GM18907 (cell line): ENCODE results near the gene PROP1.
"Not testable (repeated sequence)": the region's sequence is repeated elsewhere in the genome, so short reads cannot be mapped to it uniquely, and the experiment has no call there.

Experiments
- ATAC-seq: cut with Tn5 transposase; IDR thresholded peaks from one replicate; pipeline ENCODE4 v1.9.1; 2021; ENCODE audit warnings: mild to moderate bottlenecking, moderate library complexity; ENCODE audit not compliant: unreplicated experiment

Gene PROP1

GRCh38 chr5:177995691-177996595, at the start of gene PROP1:
Gene PROP1 (minus strand): TSS chr5:177996242. CDS start chr5:177995933, 309 bp downstream.
- no peak for ATAC-seq

- not testable (repeated sequence) for ATAC-seq
These were observed 23.5 kb upstream of the PROP1 start for GRCh38 chr5:178019379-178020030.

- ATAC-seq, result not testable (repeated sequence)
These were observed 16.7 kb upstream of the PROP1 start for GRCh38 chr5:178012758-178013157.

DNA sequence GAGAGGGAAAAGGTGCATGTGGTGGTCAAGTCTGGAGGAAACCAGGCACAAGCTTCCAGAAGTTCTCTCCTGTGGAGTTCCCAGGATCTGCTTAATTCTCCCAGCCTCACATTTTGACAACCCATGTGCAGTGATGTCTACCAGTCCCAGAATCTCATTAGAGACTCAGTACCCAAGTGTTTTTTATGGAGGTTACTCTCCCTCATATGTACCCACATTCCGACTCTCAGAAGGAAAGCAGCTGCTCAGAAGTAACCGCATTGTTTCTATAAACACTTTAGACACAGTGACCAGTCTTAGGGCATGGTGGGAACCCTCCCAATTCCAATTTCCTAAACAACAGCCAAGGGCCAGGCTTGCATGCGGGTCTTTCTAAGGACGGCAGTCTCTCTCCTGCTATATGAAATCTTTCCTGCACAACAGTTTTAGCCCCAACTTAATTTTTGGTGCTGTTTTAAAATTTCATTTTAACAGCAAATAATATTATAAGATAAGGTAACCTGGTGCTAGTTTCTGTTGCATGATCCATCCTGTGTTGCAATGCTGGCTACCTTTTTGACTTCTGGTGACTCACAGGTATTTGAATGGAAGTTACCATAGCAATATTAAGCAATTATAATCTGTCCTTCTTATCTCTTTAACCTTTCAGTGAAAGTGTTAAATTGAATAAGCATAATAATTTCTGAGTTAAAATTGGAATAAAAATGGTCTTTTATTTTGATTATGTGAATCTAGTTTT, 15.9 kb upstream of the PROP1 start:
- ATAC-seq, result not testable (repeated sequence)

DNA sequence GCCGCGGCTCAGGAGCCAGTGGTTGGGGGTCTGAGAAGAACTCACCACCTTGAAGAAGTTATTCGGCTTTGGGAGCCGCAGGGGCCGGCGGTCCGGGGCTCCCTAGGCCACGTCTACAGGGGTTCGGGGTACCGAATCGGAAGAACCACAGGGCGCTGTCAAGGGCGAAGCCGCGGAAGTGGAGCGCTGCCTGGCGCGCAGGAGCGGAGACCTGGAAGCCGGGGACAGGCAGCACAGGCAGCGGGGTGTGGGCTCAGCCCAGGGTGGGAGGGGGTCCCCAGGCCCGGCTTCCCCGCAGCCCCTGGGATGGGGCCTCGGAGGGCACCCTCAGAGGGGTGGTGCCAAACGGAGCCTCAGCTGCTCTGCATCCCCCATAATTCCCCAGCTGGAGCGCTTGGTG, 11.2 kb upstream of the PROP1 start:
- ATAC-seq, result not testable (repeated sequence)

DNA sequence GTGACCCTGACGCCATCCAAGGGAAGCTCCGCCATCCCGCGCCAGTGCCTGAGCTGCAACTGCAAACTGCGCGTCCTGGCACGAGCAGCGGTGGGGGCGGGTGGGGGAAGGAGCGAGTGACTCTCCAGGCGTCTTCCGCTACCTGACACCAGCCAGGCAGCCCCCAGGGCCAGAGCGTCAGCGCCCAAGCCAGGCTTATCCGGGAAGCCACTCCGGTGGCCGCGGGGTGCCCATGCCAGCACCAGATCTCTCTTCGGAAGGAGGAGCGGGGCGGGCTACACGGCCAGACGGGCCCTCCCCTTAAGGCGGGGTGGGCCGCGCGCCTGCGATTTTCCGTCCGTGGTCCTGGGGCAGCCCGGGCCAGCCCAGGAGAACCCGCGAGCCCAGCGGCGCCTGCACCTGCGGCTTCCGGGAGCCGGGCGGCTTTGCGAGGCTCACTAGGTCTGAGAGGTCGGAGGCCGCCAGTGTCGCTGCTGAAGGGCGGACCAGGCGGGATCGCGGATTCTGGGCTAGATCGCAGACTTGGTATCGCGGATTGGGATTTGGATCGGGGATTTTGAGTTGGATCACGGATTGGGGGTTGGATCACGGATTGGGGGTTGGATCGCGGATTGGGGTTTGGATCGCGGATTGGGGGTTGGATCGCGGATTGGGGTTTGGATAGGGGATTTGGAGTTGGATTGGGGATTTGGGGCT, 10.6 kb upstream of the PROP1 start:
- not testable (repeated sequence) for ATAC-seq

GRCh38 chr5:178006181-178006535, 10.1 kb upstream of the PROP1 start:
- ATAC-seq, result not testable (repeated sequence)

DNA sequence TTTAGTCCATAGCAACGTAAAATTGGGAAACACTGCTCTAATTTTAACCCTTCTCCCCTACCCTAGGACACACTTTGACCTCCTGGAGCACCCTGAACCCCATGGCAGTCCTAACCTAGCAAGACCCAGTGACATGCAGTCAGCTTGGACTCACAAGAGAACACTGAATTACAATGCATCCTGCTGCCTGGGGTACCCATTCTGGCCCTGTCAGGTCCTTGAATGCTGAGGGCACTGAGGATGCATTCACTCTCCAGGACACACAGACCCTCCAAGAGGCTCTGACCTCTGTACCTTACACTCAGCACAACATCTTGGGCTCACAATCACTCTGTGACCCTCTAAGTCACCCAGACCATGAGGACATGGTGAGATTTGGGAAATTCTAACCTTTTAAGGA, 1.8 kb upstream of the PROP1 start:
- no peak for ATAC-seq

- no peak for ATAC-seq
These were observed 1.3 kb upstream of the PROP1 start for GRCh38 chr5:177997319-177997670.

- no peak for ATAC-seq
These were observed 747 bp upstream of the PROP1 start for GRCh38 chr5:177996660-177997318.

- ATAC-seq, result no peak
These were observed 1.4 kb downstream of the PROP1 start for GRCh38 chr5:177994561-177995190.

DNA sequence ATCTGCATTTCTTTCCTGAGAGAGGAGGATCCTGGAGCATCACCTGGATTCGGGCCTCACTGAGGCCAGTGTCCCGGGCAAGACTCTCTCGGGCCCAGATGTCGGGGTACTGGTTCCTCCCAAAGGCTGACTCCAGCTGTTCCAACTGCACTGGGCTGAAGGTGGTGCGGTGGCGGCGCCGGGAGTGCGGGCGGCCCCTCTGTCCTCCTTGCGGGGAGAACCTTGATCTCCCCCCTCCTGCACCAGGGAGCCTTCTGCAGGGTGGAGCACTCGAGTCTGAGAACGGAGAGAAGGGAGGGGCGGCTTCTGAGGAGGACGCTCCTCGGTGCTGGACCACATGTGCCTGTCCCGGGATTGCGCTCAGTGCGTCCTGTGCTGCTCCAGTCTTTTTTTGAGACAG, 2.0 kb downstream of the PROP1 start:
- no peak for ATAC-seq

- ATAC-seq, result no peak
These were observed 3.6 kb downstream of the PROP1 start for GRCh38 chr5:177992466-177992865.

- no peak for ATAC-seq
These were observed 6.9 kb downstream of the PROP1 start for GRCh38 chr5:177988989-177989625.

- ATAC-seq, result no peak
These were observed 8.7 kb downstream of the PROP1 start for GRCh38 chr5:177987326-177987725.

GRCh38 chr5:177985430-177986040, 10.5 kb downstream of the PROP1 start:
- ATAC-seq, result no peak

- no peak for ATAC-seq
These were observed 11.3 kb downstream of the PROP1 start for GRCh38 chr5:177984584-177985206.

DNA sequence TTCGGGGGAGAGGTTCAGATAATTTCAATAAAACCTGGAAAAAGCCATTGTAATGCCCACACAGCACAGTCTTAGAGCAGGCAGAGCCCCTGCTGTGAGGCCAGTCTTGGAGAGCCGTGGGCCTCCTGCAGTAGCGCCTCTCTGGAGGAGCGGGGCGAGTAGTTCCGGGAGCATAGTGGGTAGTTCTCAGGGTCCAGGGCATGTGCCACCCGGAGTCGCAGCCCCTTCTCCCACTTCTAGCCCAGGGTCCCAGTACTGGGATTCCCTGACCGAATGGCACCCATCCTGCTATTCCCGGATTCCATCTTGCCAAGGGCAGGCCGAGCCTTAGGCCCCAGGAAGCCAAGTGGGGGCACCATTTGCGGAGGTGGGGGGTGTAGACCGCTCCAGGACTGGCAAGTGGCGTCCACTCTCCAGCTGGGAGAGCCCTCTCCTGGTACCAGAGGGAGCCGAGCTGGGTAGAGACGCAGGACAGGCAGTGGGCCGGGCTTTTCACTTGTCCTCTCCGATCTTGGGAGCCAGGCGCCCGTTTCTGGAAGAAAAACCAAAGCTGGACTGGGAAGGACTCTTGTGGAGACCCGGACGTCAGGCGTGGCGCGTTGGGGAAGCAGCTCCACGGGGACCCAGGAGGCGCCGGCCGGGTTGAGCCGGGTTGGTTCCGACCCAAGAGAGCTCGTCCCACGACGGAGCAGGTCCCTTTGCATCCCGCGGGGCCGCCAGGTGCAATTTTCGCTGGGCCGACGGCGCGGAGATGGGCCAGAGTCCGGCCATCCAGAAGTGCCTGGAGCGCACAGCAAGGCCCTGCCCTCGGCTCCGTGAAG, 12.1 kb downstream of the PROP1 start:
- ATAC-seq, result no peak
